Liver (tissue), 9 donors: ENCODE data around the gene CYB561D2. TPM values are rescaled to one million over a fixed set of nuclear protein-coding genes. Genes with fewer than 3 reads are reported as not detected.

Experiments used
- DNase-seq: peaks from one replicate; pipeline ENCODE4 v3.0.0-alpha.2; 2017; ENCODE audit warnings: low spot score
- H3K27ac ChIP-seq, 2 donors: one replicate each; pipeline ENCODE4 v1.7.0; 2013; ENCODE audit warnings: inconsistent platforms in 2 of 2, low read length in 2 of 2, control low read depth in 1 of 2, low read depth in 1 of 2, mild to moderate bottlenecking in 1 of 2
- H3K27me3 ChIP-seq, 4 donors: one replicate each; pipeline versions ENCODE4 v1.6.1 to v1.7.0; 2013; ENCODE audit warnings: low read length in 3 of 4, inconsistent platforms in 1 of 4, mild to moderate bottlenecking in 1 of 4, moderate library complexity in 1 of 4; ENCODE audit not compliant: control insufficient read depth in 4 of 4, insufficient read depth in 4 of 4
- H3K36me3 ChIP-seq, 4 donors: one replicate each; pipeline versions ENCODE4 v1.6.1 to v1.7.0; 2013; ENCODE audit warnings: low read length in 3 of 4, mild to moderate bottlenecking in 3 of 4, low read depth in 1 of 4, moderate library complexity in 1 of 4; ENCODE audit not compliant: control insufficient read depth in 4 of 4, insufficient read depth in 3 of 4
- H3K4me1 ChIP-seq, 4 donors: one replicate each; pipeline versions ENCODE4 v1.6.1 to v1.7.0; 2013; ENCODE audit warnings: low read length in 3 of 4, mild to moderate bottlenecking in 3 of 4, moderate library complexity in 1 of 4; ENCODE audit not compliant: control insufficient read depth in 4 of 4, insufficient read depth in 4 of 4
- H3K4me3 ChIP-seq, 3 donors: one replicate each; pipeline versions ENCODE4 v1.6.1 to v1.7.0; 2013; ENCODE audit warnings: low read length in 3 of 3, control low read depth in 1 of 3, low read depth in 1 of 3, mild to moderate bottlenecking in 1 of 3
- H3K9ac ChIP-seq, 2 donors: one replicate each; pipeline ENCODE4 v1.7.0; 2013; ENCODE audit warnings: low read length in 2 of 2, mild to moderate bottlenecking in 2 of 2, moderate library complexity in 2 of 2, control low read depth in 1 of 2, low read depth in 1 of 2
- H3K9me3 ChIP-seq, 4 donors: one replicate each; pipeline versions ENCODE4 v1.6.1 to v1.7.0; 2013; ENCODE audit warnings: low read length in 3 of 4; ENCODE audit not compliant: control insufficient read depth in 4 of 4
- EGR1 ChIP-seq, 2 donors: IDR thresholded peaks; 2 replicates each; pipeline ENCODE4 v1.6.1; 2016 to 2018; ENCODE audit warnings: antibody characterized with exemption in 2 of 2, low read depth in 2 of 2
- FOXA1 ChIP-seq: IDR thresholded peaks from 2 replicates; pipeline ENCODE4 v1.6.1; 2016; ENCODE audit warnings: antibody characterized with exemption
- FOXA2 ChIP-seq: IDR thresholded peaks from 2 replicates; pipeline ENCODE4 v1.6.1; 2016; ENCODE audit warnings: antibody characterized with exemption
- GABPA ChIP-seq, 2 donors: IDR thresholded peaks in 1 of 2; conservative IDR thresholded peaks in 1 of 2; 2 replicates each; pipeline ENCODE4 v1.6.1; 2016; ENCODE audit warnings: antibody characterized with exemption in 2 of 2, mild to moderate bottlenecking in 1 of 2, moderate library complexity in 1 of 2
- HNF4A ChIP-seq, 2 donors: conservative IDR thresholded peaks; 2 replicates each; pipeline ENCODE4 v1.6.1; 2016; ENCODE audit warnings: antibody characterized with exemption in 2 of 2, mild to moderate bottlenecking in 2 of 2
- HNF4G ChIP-seq: IDR thresholded peaks from 2 replicates; pipeline ENCODE4 v1.6.1; 2016; ENCODE audit warnings: antibody characterized with exemption
- JUND ChIP-seq, 2 donors: IDR thresholded peaks; 2 replicates each; pipeline ENCODE4 v1.6.1; 2016; ENCODE audit warnings: antibody characterized with exemption in 2 of 2
- NR2F2 ChIP-seq: IDR thresholded peaks from 2 replicates; pipeline ENCODE4 v1.6.1; 2016; ENCODE audit warnings: antibody characterized with exemption
- RAD21 ChIP-seq, 2 donors: IDR thresholded peaks; 2 replicates each; pipeline ENCODE4 v1.6.1; 2016; ENCODE audit warnings: antibody characterized with exemption in 2 of 2, mild to moderate bottlenecking in 2 of 2
- RXRA ChIP-seq, 2 donors: IDR thresholded peaks; 2 replicates each; pipeline ENCODE4 v1.6.1; 2017 to 2018; ENCODE audit warnings: antibody characterized with exemption in 2 of 2, mild to moderate bottlenecking in 1 of 2
- SP1 ChIP-seq: IDR thresholded peaks from 2 replicates; pipeline ENCODE4 v1.6.1; 2018; ENCODE audit warnings: antibody characterized with exemption, mild to moderate bottlenecking
- TAF1 ChIP-seq: conservative IDR thresholded peaks from 2 replicates; pipeline ENCODE4 v1.6.1; 2016; ENCODE audit warnings: antibody characterized with exemption, mild to moderate bottlenecking
- YY1 ChIP-seq: IDR thresholded peaks from 2 replicates; pipeline ENCODE4 v1.6.1; 2016; ENCODE audit warnings: antibody characterized with exemption, mild to moderate bottlenecking
- WGBS: extraction: QIAGEN DNeasy Blood & Tissue Kit; methylation state at CpG from one replicate; pipeline ENCODE4 v1.1.7; 2013; 5-methylcytosine and 5-hydroxymethylcytosine counted together
- polyA plus RNA-seq, 2 donors: library from polyadenylated mRNA; stranded (reverse) in 1 of 2; unstranded in 1 of 2; fragments of 200-250 nt in 1 of 2; fragments of >200 nt in 1 of 2; fragmentation: Nextera tagmentation in 1 of 2; extraction: Ambion mirVana in 1 of 2; gene quantifications; one replicate each; pipeline versions ENCODE4 v1.2.1 to v1.2.3, GENCODE V29; 2013 to 2015
- total RNA-seq, 2 donors: library from RNA; depleted of rRNA; stranded (reverse); fragments of >200 nt; gene quantifications; one replicate each; pipeline ENCODE4 v1.2.3, GENCODE V29; 2014
- TF ChIP-seq, protein P1 (sequence below): IDR thresholded peaks from 2 replicates; pipeline ENCODE4 v1.6.1; 2016; ENCODE audit warnings: antibody characterized with exemption
- TF ChIP-seq, protein P2 (sequence below): IDR thresholded peaks from 2 replicates; pipeline ENCODE4 v1.6.1; 2016; ENCODE audit warnings: antibody characterized with exemption
- TF ChIP-seq, protein P3 (sequence below): IDR thresholded peaks from 2 replicates; pipeline ENCODE4 v1.6.1; 2016; ENCODE audit warnings: antibody characterized with exemption
- TF ChIP-seq, protein P4 (sequence below): IDR thresholded peaks from 2 replicates; pipeline ENCODE4 v1.6.1; 2016; ENCODE audit warnings: antibody characterized with exemption, mild to moderate bottlenecking
- TF ChIP-seq, protein P5 (sequence below): fragments of 150-350 bp; IDR thresholded peaks from 2 replicates; pipeline ENCODE4 v1.5.1; 2017; ENCODE audit warnings: improper control_type of control experiment, low read depth, low read length; ENCODE audit not compliant: missing input control
- donor health status: healthy.
- donor health status: healthy.
- donor health status: healthy.
- donor health status: healthy.
- donor health status: healthy.

The CYB561D2 gene
- total and polyA plus RNA-seq, 4 donors = 12.3 to 28.2 (median 22.1) TPM

DNA sequence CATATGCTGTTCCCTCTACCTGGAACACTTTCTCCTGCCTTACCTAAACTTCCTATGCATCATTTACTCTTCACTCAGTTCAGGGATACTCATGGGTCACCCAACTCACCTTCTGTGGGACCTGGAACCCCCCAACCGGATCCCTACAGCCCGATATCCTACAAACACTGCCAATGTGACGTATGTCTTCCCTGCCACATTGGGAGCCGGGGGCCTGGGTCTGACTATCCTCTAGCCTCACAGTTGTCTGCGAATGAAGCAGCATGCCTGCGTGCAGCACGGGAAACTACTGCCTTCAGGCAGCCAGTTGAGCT is 492 bp upstream of the CYB561D2 start:
- peak overlapping the region; percentile 67 to 90 (median 79) for H3K4me3 ChIP-seq
- no peak for DNase-seq
- WGBS = 10% methylated on average over 7 of the region's 7 CpGs
- peak overlapping the region; percentile 97 to 98 for H3K27ac ChIP-seq
- H3K9me3 ChIP-seq = no peaks in the 10 kb centered on the region
- H3K9ac ChIP-seq = peak overlapping the region; percentile 86 to 90
- no peaks in the 10 kb centered on the region for H3K27me3 ChIP-seq
- H3K4me1 ChIP-seq = peaks cover 14 to 66% (median 43%) of the 10 kb centered on the region in 4 donors
- H3K36me3 ChIP-seq = peaks cover 11 to 26% (median 14%) of the 10 kb centered on the region in 4 donors
- TF ChIP-seq TAF1 = no peak
- no peak for TF ChIP-seq RAD21 (IDR thresholded peaks at IDR 0.05)
- TF ChIP-seq, protein P1, sequence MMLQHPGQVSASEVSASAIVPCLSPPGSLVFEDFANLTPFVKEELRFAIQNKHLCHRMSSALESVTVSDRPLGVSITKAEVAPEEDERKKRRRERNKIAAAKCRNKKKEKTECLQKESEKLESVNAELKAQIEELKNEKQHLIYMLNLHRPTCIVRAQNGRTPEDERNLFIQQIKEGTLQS = no peak
- TF ChIP-seq JUND (IDR thresholded peaks at IDR 0.05) = no peak
- TF ChIP-seq RXRA (IDR thresholded peaks at IDR 0.05) = no peak
- TF ChIP-seq, protein P2, sequence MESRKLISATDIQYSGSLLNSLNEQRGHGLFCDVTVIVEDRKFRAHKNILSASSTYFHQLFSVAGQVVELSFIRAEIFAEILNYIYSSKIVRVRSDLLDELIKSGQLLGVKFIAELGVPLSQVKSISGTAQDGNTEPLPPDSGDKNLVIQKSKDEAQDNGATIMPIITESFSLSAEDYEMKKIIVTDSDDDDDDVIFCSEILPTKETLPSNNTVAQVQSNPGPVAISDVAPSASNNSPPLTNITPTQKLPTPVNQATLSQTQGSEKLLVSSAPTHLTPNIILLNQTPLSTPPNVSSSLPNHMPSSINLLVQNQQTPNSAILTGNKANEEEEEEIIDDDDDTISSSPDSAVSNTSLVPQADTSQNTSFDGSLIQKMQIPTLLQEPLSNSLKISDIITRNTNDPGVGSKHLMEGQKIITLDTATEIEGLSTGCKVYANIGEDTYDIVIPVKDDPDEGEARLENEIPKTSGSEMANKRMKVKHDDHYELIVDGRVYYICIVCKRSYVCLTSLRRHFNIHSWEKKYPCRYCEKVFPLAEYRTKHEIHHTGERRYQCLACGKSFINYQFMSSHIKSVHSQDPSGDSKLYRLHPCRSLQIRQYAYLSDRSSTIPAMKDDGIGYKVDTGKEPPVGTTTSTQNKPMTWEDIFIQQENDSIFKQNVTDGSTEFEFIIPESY = no peak
- TF ChIP-seq, protein P3, sequence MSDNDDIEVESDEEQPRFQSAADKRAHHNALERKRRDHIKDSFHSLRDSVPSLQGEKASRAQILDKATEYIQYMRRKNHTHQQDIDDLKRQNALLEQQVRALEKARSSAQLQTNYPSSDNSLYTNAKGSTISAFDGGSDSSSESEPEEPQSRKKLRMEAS = no peak
- TF ChIP-seq GABPA (IDR thresholded peaks at IDR 0.05 in 1 of 2, conservative IDR thresholded peaks at IDR 0.05 in 1 of 2) = no peak
- TF ChIP-seq HNF4G = no peak
- TF ChIP-seq YY1 = no peak
- no peak for TF ChIP-seq EGR1 (IDR thresholded peaks at IDR 0.05; ENCODE audit: low read depth in 2 of 2)
- no peak for TF ChIP-seq HNF4A (conservative IDR thresholded peaks at IDR 0.05)
- no peak for TF ChIP-seq FOXA2
- TF ChIP-seq NR2F2 = no peak
- no peak for TF ChIP-seq SP1
- no peak for TF ChIP-seq FOXA1
- TF ChIP-seq, protein P4, sequence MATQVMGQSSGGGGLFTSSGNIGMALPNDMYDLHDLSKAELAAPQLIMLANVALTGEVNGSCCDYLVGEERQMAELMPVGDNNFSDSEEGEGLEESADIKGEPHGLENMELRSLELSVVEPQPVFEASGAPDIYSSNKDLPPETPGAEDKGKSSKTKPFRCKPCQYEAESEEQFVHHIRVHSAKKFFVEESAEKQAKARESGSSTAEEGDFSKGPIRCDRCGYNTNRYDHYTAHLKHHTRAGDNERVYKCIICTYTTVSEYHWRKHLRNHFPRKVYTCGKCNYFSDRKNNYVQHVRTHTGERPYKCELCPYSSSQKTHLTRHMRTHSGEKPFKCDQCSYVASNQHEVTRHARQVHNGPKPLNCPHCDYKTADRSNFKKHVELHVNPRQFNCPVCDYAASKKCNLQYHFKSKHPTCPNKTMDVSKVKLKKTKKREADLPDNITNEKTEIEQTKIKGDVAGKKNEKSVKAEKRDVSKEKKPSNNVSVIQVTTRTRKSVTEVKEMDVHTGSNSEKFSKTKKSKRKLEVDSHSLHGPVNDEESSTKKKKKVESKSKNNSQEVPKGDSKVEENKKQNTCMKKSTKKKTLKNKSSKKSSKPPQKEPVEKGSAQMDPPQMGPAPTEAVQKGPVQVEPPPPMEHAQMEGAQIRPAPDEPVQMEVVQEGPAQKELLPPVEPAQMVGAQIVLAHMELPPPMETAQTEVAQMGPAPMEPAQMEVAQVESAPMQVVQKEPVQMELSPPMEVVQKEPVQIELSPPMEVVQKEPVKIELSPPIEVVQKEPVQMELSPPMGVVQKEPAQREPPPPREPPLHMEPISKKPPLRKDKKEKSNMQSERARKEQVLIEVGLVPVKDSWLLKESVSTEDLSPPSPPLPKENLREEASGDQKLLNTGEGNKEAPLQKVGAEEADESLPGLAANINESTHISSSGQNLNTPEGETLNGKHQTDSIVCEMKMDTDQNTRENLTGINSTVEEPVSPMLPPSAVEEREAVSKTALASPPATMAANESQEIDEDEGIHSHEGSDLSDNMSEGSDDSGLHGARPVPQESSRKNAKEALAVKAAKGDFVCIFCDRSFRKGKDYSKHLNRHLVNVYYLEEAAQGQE = no peak

DNA sequence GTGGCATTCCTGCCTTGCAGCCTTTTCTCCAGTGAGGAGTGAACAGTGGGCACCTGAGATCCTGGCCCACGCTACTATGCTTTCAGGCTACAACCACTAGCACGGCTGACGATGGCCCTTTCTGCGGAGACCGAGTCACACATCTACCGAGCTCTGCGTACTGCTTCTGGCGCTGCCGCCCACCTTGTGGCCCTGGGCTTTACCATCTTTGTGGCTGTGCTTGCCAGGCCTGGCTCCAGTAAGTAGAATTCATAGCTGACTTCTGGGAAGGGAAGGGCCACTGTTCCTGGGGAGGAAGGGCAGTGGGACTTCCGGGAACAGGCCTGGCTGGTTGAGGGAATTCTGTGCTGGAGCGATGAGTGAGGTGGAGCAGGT is 648 bp downstream of the CYB561D2 start:
- Histone ChIP-seq H3K4me3 (peak overlapping the region; percentile 67 to 90 (median 79)), H3K36me3 (peaks cover 11 to 31% (median 15%) of the 10 kb centered on the region in 4 donors), H3K27ac (peak overlapping the region; percentile 97 to 98), H3K27me3 (no peaks in the 10 kb centered on the region), H3K9me3 (no peaks in the 10 kb centered on the region), H3K4me1 (peaks cover 16 to 69% (median 49%) of the 10 kb centered on the region in 4 donors), H3K9ac (peak overlapping the region in 1 of 2 donors; percentile 34)
- WGBS = 47% methylated on average over 11 of the region's 11 CpGs
- no peak for DNase-seq
- TF ChIP-seq RXRA (IDR thresholded peaks at IDR 0.05) = no peak
- no peak for TF ChIP-seq EGR1 (IDR thresholded peaks at IDR 0.05; ENCODE audit: low read depth in 2 of 2)
- TF ChIP-seq FOXA2 = no peak
- TF ChIP-seq NR2F2 = no peak
- no peak for TF ChIP-seq HNF4A (conservative IDR thresholded peaks at IDR 0.05)
- TF ChIP-seq, protein P1 = no peak
- TF ChIP-seq TAF1 = no peak
- no peak for TF ChIP-seq SP1
- TF ChIP-seq FOXA1 = no peak
- TF ChIP-seq, protein P5, sequence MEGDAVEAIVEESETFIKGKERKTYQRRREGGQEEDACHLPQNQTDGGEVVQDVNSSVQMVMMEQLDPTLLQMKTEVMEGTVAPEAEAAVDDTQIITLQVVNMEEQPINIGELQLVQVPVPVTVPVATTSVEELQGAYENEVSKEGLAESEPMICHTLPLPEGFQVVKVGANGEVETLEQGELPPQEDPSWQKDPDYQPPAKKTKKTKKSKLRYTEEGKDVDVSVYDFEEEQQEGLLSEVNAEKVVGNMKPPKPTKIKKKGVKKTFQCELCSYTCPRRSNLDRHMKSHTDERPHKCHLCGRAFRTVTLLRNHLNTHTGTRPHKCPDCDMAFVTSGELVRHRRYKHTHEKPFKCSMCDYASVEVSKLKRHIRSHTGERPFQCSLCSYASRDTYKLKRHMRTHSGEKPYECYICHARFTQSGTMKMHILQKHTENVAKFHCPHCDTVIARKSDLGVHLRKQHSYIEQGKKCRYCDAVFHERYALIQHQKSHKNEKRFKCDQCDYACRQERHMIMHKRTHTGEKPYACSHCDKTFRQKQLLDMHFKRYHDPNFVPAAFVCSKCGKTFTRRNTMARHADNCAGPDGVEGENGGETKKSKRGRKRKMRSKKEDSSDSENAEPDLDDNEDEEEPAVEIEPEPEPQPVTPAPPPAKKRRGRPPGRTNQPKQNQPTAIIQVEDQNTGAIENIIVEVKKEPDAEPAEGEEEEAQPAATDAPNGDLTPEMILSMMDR = no peak
- no peak for TF ChIP-seq RAD21 (IDR thresholded peaks at IDR 0.05)
- TF ChIP-seq, protein P2 = no peak
- no peak for TF ChIP-seq JUND (IDR thresholded peaks at IDR 0.05)
- TF ChIP-seq YY1 = no peak
- TF ChIP-seq, protein P3 = no peak
